CD4-positive, alpha-beta T cell treated with Interleukin-10 for 1 hour (primary cell): ENCODE results near the gene KIF16B.
"Not testable (repeated sequence)": the region's sequence is repeated elsewhere in the genome, so short reads cannot be mapped to it uniquely, and the experiment has no call there.

ENCODE experiments used
- DNase-seq: peaks from one replicate; pipeline ENCODE4 v3.0.0-alpha.2; 2020

The KIF16B gene

DNA sequence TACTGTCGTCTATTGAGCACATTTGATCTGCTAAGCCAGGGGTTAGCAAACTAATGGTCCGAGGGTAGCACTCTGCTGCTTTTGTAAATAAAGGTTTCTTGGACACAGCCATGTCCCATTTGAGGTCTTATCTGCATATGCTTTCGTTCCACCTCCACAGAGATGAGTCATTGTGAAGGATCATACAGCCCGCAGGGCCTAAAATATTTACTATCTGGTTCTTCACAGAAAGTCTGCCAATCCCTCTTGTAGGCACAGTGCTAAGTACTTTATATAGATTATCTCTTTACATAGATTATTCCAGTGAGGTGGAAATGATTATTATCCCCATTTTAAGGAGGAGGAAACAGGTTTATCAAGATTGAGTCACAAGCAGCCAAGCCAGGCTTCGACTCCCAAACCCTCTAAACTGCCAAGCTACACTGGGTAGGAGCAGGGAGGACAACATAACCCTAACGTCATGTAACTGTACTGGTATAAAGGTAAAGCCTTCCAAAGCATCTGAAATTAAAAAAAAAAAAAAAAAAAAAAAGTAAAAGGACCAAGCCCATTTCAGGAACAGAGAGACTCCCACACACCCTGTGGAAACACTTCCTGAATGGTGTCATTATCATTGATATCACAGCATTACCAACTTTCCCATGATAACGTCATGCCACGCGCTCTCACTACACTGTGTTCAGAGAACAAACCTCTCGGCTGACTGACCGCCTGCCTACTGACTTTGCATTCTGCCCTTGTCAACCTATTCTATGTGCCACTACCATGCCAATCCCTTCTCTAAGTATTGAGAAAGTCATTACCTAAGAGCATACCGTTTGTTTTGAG is 101.0 kb downstream of the KIF16B start:
- no peak for DNase-seq

- no peak for DNase-seq
Observed at GRCh38 chr20:16469395-16469905, 103.8 kb downstream of the KIF16B start.

- no peak for DNase-seq
Observed at GRCh38 chr20:16462711-16463110, 110.5 kb downstream of the KIF16B start.

GRCh38 chr20:16459019-16459700 is 114.1 kb downstream of the KIF16B start:
- no peak for DNase-seq

DNA sequence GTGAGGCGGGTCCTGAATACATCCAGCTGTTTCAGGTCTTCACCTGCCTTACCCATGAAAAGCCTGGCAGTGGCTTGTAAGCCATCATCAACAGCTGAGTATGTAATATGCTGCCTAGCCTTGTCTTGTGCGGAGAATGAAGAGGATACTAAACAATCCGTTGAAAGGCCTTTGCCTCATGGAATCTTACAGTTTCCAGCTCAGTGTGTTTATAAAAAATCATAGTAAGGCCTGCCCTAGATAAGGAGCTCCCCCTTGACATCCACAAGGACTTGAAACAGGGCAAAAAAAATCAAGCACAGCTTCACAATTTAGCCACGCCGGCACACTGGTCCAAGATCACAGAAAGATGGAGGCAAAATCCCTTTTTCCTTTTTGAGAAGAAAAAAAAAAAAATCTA is 115.7 kb downstream of the KIF16B start:
- DNase-seq, result no peak

DNA sequence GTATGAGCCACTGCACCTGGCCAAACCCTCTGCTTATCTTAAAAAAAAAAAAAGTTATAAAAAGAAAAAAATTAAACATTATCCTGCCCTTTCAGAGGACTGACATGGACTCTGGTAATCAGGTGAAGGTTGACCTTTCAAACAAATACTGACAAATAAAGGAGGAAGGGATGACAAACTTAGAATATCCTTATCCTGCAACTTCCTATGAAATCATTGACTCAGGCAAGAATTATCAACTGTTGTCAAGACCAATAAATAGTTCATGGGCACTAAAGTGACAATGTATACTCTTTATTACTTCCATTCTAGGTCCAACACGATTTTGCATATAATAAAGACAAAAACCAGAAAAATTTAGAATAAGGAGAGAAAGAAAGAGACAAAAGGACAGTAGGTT is 117.9 kb downstream of the KIF16B start:
- no peak for DNase-seq

DNA sequence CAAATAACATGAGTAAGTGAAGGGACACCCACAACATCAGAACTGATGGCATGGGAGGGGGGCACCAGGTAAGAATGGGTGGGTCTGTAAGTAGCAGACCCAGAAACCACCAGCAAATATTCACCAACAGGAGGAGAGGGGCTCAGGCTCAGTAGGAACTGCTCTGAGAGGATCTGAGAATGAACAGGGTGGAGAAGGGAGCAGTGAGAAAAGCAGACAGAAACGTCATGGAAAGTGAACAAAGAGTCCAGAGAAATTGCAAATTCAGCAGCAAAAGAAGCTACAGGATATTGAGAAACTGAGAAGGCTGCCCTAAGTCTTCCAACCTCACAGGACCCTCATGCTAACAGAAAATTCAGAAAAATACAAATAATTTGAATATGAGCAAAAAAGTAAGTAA is 121.3 kb downstream of the KIF16B start:
- DNase-seq, result no peak

DNA sequence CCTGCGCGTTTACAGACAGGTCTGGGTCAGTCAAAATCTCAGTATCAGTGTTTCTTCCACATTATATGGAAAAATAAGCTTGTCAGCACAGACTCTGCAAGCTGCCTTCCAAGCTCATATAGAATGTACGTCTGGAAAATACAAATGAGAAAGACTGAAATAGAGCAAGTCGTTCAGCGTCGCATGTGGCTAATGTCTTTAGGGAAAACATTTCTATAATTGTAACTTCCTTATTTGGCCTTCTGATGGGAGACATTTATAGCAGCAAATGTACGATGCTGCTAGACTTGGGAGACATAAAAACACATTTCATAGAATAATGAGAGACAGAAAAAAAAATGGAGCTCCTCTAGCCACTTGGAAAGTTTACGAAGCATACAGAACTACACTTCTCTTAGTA is 122.2 kb downstream of the KIF16B start:
- no peak for DNase-seq

DNA sequence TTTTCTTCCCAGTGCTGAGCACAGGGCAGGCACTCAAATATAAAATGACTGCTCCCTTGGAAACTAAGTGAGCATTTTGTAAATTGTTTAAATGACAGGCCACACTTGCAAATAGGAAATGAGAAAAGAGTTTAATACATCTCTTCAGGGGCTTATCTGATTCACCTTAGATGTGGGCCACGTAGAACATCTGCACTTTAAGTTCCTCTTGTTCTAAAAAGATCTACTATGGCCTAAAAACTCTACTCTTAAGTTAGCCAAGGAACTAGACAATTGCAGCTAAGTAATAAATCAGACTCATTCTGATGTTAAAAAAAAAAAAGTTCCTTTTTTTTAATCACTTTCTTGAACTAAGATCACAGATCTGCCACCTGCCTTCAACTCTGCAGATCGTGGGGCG is 126.3 kb downstream of the KIF16B start:
- no peak for DNase-seq

GRCh38 chr20:16446246-16446645 is 127.0 kb downstream of the KIF16B start:
- no peak for DNase-seq

DNA sequence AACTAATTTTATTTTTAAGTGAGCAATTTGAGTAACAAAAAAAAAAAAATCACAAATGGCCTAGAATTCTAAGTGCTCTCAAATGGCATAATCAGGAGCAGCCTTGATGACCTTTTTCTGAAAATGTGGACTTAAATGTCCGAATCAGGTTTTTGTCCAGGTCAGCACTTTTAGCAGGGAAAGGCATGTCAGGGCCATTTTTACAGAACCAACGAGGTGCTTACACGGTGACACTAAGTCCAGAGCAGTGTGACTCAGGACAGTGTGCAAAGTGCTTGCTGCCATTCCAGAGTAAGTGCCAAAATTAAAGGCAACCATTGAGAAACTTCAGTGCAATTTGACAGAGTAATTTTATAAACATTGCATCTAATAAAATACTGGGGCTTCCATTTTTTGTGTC is 127.8 kb downstream of the KIF16B start:
- DNase-seq, result no peak

- no peak for DNase-seq
Observed at GRCh38 chr20:16444057-16444777, 129.0 kb downstream of the KIF16B start.

- DNase-seq, result no peak
Observed at GRCh38 chr20:16441546-16442164, 131.6 kb downstream of the KIF16B start.

DNA sequence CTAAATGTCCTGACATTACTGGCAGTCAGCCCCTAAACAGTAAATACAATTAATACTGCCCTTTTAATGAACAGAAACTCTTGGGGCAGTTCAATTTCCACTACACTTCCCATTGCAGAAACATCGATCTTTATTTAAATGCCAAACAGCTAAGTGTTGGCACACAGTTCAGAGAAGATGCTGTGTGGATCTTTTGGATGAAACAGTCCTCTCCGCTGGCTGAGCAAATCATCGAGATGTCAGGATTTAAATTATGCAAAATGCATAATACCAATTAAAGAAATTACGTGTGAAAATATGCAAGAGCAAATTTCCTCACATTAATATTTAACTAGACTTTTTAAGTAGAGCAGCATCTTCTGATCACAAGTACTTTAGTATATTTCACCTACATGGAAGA is 132.6 kb downstream of the KIF16B start:
- DNase-seq, result no peak

- not testable (repeated sequence) for DNase-seq
Observed at GRCh38 chr20:16439540-16439939, 133.7 kb downstream of the KIF16B start.

DNA sequence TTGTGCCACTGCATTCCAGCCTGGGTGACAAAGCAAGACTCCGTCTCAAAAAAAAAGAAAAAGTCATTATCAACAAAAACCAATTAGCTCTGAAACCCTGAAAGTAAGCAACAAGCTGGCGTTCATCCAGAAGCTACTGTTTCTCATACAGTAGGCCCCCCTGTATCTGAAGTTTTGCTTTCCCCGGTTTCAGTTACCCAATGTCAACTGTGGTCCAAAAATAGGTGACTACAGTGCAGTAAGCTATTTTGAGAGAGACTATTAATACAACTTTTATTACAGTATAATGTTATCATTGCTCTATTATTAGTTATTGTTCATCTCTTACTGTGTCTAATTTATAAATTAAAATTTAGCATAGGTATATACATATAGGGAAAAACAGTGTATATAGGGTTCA is 135.1 kb downstream of the KIF16B start:
- no peak for DNase-seq

- DNase-seq, result no peak
Observed at GRCh38 chr20:16437387-16437996, 135.8 kb downstream of the KIF16B start.

GRCh38 chr20:16434062-16434664 is 139.1 kb downstream of the KIF16B start:
- peak; percentile 33 for DNase-seq

- DNase-seq, result no peak
Observed at GRCh38 chr20:16433293-16433580, 140.0 kb downstream of the KIF16B start.

- no peak for DNase-seq
Observed at GRCh38 chr20:16432466-16433292, 140.6 kb downstream of the KIF16B start.

DNA sequence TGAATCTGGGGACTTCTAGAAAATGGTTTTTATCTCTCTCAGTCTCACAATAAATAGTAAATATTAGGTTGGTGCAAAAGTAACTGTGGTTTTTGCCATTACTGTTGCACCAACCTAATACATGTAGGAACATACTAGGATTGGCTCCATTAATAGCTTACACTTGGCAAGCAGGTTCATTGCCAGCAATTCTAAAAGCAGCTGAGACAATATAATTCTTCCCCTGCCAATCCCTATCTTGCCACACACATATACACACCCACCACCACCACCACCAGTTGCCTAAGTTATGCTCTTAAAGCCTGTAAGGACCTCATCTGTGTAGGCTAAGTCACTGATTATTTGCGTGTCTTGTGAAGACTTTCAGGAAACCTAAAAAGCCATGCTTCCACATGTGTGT is 145.1 kb downstream of the KIF16B start:
- DNase-seq, result no peak

- DNase-seq, result no peak
Observed at GRCh38 chr20:16427571-16427970, 145.7 kb downstream of the KIF16B start.
